Stimulated activated CD8-positive, alpha-beta memory T cell treated with anti-CD3 and anti-CD28 coated beads, Interleukin-12 subunit alpha, Interleukin-12 subunit beta, amount 100 ng/mL, for 4 hours (primary cell): ENCODE results near the gene CAPN1.
"Not testable (repeated sequence)": the region's sequence is repeated elsewhere in the genome, so short reads cannot be mapped to it uniquely, and the experiment has no call there.

ENCODE experiments used
- DNase-seq: peaks from one replicate; pipeline ENCODE4 v3.0.0-alpha.2; 2020; ENCODE audit warnings: low read depth

The CAPN1 gene

DNA sequence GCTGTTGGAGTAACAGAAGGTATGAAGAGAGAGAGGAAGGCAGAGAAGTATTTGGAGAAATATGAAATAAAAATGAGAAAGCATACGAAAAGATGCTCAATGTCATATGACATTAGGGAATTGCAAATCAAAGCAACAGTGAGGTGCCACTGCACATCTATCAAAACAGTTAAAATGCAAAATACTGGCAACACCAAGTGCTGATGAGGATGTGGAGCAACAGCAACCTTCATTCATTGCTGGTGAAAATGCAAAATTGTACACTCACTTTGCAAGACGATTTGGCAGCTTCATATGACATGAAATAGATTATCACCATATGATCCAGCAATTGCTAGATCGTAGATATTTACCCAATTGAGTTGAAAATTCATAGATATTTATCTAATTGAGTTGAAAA, 21.1 kb upstream of the CAPN1 start:
- DNase-seq: no peak

DNA sequence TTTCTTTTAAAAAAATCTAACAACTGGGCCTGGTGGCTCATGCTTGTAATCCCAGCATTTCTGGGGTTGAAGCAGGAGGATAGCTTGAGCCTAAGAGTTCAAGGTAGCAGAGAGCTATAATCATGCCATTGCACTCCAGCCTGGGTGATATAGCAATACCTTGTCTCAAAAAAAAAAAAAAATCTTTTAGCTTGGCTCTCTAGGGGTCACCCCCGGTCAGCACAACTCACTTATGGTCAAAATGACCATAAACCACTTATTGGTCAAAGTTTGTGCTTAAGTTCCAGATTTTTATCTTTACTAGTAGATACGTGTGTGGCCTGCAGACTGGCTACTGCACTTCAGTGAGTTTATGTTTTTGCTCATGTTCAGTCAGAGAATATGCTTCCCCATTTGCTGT, 18.0 kb upstream of the CAPN1 start:
- no peak for DNase-seq

DNA sequence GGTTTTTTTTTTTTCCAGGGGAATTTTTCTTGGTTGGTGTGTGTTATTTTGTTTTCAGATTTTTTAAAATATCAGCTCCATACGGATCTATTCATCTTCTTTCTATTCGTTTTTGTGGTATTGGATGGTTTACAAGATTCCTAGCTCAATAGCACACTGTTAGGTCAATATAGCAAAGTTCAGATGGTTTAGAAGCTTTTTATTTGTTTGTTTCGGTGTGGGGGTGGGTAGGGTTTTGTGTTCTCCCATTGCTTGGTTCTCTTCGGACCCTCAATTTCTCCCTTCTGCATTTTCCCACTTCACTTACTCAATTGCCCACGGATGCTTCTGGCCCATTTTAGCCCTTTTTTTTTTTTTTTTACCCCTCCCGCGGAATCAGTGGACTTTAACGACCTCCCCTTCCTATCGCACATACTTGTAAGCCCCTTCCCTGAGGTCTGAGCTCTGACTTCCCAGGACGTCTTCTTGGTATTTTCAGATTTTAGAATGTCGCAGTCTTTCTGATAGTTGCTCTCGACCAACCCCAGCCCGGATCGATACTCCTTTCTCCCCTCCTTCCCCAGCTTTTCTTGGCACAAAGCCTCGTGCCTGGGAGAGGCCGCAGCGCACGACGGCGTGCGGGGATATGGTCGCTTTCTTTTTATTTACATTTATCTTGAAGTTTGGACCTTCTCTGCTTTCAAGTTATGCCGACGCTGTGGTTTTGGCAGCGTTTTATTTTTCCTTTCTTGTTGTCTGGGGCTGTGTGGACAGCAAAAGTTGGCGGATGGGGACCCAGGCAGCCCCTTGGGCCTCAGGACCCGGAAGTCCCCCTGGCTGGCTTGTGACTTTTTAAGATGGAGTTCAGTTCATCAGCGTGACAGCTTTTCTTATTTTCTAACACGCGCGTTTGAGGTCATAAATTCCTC, 16.1 kb upstream of the CAPN1 start:
- no peak for DNase-seq

DNA sequence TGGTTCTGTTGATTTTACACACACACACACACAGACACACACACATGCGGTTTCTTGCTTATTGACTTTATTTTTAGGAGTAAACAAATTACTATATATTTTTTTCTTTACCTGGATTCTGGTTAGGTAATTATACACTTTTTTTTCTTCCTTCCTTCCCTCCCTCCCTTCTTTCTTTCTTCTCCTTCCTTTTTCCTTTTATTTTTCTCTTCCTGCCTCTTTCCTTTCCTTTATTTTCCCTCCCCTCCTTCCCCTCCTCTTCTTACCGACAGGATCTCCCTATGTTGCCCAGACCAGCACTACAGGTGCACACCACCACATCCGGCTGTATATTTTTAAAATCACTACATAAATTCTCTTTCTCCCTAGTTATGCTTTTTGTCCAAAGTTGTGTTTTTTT, 14.8 kb upstream of the CAPN1 start:
- DNase-seq: no peak

DNA sequence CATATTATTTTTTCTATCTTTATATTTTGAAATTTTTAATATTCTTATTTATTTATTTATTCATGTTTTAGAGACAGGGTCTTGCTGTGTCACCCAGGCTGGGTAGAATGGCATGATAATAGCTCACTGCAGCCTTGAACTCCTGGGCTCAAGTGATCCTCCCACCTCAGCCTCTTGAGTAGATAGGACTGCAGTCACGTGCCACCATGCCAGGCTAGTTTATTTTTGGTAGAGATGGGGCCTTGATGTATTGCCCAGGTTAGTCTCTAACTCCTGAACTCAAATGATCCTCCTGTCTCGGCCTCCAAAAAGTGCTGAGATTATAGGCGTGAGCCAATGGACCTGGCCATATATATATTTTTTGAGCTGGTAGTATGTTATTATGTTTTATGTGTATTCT, 14.1 kb upstream of the CAPN1 start:
- DNase-seq: no peak

DNA sequence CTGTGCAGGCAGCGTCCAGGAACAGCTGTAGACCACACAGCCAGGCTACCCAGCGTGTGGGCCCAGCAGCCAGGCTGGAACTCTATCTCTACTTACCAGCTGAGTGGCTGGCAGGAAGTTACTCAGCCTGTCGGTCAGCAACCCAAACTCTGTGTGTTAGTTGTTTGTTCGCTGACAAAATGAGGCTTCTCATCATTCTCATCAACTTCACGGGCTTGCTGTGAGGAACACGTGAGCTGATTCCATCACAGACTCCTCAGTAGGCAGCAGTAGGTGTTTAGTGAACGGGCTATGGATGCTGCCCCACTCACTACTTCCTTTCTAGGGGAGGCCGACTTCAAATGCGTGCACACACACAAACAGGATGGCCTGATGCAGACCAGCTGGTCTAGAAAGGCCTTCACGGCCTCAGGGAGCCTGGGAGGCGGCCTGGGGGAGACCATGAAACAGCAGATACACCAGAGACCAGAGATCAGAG, 12.5 kb upstream of the CAPN1 start:
- no peak for DNase-seq

DNA sequence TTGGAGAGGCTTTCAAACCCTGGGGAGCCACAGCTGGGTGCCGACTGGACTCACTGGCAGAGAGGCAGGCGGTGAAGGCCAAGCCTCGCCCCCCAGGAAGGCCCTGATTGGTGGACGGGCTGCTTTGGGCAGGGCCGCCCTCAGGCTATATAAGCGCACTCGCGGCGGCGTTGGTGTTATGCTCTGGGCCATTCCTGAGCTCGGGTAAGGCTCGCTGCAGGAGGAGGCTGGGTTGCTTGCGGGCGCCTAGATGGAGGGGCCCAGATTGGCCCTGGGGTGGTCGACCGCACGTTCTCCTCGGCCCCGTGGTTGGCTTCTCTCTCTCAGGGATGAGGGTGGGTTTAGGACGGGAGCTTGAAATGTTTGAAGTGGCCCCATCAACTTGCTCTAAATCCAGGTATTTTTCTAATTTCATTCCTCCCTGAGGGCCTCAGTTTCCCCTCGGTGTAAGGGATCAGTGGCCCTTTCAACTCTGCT, 11.6 kb upstream of the CAPN1 start, which contains the start of gene SPDYC:
SPDYC (plus strand) TSS at position 176 of the 477 bp plus-strand sequence. CDS start 1,125 bp downstream, outside the sequence.
- DNase-seq: no peak

DNA sequence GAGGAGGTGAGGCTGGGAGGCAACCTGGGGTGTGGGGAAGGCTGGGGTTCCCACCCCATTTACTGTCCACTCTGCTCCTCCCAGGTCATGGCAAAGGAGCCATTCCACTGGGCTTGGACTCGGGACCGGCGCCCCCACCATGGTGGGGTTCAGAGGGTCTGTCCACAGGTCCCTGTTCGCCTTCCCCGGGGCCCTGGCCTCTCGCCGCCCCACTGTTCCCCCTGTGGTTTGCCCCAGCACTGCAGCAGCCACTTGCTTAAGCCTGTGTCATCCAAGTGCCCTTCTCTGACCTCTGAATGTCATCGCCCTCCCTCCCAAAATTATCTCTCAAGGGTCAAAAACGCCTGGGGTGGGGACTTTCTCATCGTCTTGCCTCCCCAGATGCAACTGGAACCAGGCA, 9.1 kb upstream of the CAPN1 start:
- no peak for DNase-seq

DNA sequence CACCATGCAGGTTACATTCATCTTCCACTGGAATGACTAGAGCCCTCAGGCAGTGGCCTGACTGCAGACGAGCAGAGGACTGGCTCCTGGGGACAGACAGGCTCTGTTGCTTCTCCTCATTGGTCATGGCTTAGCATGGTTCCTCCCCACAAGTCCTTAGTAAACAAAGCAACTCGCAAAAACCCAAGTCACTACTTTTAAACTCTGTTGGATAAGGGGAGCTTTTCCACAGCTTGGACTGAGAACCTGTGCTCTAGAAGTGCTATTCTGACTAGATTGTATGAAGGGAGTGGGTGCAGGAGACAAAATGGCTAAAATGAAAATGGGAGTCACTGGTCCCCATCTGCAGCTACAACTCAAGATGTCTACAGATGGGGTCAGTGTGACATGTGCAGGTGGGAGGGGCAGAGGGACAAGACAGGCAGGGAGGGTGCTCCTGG, 7.1 kb upstream of the CAPN1 start:
- DNase-seq: not testable (repeated sequence)

DNA sequence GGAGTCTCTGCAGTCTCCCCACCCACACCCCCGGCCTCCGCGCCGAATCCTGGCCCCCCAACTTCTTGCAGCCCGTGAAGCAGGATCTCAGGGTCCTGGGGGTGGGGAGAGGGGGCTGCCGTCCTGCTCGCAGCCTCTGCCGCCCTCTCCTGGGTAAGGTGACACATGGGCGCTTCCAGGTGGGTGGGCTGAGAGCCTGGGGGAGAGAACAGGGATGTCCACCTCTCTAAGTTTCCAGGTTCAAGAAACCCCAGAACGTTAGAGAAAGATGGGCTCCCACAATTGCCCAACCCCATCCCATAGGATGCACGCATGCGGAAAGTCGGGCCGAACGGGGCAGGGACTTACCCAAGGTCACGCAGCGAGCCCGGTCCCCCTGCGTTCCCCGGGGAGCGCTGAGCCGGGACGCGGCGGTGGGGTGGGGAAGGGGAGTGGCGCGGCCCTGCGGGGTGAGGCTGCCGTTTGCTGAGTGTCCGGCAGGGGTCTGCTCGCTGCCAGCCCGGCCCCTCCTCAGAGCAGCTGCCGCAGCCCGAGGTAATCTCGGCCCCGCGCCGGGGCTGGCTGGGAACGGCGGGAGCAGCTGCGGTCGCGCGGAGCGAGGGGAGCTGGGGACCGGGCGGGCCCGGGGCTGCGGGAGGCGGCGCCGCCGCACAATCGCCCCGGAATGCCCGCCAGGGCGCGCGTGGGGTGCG, 705 bp upstream of the CAPN1 start:
- DNase-seq: peak; percentile 23

DNA sequence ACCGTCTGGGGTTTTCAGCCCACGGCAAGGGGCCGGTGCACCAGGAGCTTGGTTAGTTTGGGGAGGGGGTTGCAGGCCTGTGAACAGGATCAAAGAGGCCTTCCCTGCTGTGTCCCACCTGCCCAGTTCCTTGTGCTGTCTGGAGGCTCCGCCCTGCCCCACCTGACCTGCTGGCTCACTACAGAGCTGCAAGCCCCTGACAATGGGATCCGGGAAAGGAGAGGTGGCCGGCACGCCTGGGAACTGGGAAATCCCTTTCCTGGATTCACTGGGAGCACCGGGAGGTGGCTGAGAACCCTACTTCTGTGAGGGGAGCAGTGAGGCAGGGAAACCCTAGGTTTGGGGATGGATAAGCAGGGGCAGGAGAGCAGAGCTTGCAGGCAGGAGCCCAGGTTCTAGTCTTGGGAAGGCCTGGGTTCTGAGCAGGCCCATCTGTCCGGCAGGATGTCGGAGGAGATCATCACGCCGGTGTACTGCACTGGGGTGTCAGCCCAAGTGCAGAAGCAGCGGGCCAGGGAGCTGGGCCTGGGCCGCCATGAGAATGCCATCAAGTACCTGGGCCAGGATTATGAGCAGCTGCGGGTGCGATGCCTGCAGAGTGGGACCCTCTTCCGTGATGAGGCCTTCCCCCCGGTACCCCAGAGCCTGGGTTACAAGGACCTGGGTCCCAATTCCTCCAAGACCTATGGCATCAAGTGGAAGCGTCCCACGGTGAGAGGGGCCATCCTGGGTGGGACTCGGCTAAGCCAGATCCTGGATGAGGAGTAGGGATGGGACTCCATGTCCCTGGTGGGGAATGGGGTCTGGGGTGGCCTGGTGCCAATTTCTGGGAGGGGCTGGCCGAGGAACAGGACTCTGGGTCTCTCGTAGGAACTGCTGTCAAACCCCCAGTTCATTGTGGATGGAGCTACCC, 786 bp downstream of the CAPN1 start:
- DNase-seq: no peak

DNA sequence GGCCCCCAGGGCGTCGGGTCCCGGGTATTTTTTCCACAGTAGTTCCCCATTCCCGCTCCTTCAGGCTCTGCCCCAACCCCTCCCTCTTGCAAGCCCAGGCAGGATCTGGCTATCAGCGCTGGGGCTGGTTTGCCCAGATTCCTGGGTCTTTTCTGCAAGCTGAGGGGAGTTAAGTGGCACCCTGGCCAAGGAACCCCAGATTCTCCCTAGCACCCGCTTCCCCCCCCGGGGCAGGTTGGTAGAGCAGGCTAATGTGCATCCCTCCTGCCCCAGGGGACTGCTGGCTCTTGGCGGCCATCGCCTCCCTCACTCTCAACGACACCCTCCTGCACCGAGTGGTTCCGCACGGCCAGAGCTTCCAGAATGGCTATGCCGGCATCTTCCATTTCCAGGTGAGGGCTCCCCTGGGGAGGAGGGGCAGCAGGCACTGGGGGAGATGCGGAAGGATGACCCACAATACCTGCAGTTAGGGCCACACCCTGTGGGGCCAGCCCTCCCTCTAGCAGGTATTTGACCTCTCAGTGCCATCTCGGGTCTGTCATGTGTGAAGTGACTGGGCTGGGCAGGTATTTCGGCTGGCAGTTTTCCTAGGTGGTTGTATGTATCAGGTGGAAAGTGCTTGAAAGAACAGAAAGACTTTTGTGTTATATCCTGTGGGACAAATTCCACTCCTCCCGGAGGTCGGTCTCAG, 1.6 kb downstream of the CAPN1 start:
- DNase-seq: no peak

DNA sequence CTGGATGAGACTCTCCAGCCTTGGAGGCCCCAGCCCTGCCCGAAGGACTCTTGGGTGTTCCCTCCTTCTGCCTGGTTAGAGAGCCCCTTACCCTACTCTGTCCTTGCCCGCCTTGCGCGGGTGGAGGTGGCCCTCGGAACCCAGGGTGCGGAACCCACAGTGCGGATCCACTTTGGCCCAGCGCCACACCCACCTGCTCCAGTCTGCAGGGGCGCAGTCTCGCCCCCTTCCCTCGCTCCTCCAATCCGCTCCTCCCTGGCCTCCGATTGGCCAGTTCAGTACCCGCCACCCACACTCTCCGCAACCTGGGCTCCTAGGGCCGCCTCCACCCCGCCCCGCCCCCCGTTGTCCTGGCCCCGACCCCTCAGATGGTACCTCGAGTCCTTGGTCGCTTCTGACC, 2.4 kb downstream of the CAPN1 start:
- DNase-seq: no peak

DNA sequence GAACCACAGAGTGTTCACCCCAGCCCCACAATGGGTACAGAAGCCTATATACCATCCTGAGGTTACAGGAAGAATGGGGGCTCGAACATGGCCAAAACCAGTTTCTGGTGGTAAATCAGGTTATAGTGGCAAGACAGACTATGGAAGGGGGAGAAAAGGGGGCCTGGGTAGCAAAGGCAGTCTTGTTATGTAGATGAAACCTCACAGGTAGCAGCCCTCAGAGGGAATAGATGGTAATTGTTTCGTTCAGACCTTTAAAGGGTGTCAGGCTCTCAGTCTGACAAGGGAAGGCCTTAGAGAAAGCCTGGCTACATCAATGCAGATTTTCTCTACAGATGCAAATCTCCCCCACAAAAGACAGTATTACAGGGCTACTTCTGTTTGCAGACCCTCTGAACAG, 3.4 kb downstream of the CAPN1 start:
- DNase-seq: no peak

DNA sequence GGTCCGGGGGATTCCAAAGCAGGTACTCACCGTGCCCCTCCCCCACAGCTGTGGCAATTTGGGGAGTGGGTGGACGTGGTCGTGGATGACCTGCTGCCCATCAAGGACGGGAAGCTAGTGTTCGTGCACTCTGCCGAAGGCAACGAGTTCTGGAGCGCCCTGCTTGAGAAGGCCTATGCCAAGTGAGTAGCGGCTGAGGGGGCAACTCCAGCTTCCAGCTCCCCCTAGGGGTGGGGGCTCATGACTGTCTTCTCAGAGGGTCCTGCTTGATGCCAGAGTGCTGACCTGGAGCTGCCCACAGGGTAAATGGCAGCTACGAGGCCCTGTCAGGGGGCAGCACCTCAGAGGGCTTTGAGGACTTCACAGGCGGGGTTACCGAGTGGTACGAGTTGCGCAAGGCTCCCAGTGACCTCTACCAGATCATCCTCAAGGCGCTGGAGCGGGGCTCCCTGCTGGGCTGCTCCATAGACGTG, 4.2 kb downstream of the CAPN1 start:
- no peak for DNase-seq

DNA sequence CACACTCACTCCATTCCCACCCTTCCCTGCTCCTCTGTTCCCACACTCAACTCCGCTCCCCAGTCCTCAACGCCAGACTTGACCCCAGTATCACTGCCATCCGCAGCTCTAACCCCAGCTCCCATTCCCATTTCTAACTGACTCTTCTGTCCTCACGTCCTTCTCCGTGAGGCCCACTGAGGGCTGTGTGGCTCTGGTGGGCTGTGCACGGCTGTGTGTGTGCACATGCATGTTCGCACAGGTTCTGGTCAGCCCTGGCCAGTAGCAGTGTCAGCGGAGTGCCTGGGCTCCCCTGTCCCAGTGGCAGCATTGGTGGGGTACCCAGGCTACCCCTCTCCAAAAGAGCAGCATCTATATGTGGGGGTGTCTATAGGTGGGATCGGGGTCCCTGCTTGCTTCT, 5.0 kb downstream of the CAPN1 start:
- DNase-seq: no peak

DNA sequence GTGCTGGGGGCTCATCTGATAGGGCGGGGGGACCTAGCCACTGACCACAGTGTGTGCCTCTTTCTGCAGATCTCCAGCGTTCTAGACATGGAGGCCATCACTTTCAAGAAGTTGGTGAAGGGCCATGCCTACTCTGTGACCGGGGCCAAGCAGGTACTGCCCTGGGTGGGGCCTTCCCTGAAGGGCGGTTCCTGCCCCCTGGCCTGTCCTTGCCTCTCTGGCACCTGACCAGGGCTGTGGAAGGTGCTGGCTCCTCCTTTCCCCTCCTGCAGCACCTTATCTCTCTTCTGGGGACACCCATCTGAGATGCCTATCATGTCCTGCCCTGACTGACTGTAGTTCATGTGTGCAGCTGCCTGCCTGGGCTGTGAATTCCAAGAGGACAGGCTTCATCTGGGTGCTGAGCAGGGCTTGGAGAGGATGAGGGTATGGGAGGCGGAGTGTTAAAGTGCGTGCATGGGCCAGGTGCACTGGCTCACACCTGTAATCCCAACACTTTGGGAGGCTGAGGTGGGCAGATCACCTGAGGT, 5.5 kb downstream of the CAPN1 start:
- DNase-seq: no peak

DNA sequence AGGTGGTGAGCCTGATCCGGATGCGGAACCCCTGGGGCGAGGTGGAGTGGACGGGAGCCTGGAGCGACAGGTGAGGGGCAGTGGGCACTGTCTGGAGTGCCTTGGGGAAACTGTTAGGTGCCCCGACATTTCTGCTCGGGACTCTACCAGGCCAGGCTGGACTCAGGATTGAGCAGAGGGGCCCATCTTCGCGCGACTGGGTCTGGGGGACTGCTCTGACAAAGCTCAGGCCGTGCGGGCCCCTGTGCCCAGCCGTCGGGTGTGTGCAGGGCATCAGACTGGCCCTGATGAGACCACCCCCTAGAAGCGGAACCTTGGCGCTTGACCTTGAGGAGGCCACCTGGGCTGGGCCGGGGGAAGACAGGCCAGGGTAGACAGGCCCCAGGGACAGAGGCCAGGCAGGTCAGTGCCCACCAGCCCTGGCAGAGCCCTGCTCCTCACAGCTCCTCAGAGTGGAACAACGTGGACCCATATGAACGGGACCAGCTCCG, 6.3 kb downstream of the CAPN1 start:
- no peak for DNase-seq

DNA sequence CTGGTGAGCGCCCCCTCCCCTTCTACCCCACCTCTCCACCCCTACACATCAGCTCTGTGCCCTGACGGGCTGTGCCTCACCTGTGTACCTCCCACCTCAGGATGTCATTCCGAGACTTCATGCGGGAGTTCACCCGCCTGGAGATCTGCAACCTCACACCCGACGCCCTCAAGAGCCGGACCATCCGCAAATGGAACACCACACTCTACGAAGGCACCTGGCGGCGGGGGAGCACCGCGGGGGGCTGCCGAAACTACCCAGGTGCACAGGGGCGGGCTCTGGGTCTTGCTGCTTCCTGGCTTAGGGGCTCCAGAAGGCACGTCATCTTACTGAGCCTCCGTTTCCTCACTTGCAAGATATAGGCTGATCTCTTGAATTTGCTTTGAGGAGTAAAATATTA, 6.8 kb downstream of the CAPN1 start:
- no peak for DNase-seq

DNA sequence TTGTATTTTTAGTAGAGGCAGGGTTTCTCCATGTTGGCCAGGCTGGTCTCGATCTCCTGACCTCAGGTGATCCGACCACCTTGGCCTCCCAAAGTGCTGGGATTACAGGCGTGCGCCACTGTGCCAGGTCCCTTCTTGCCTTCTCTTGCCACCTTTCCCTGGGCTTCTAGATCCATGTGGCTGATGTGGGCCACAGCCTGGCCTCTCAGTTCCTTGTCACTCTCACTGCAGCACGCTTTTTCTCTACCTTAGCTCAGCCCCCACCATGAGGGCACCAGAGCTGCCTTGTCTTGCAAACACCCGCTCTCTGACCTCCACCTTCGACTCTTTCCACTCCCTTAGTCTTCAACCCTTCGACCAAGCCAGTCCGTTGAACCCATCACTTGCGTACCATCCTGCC, 7.5 kb downstream of the CAPN1 start:
- no peak for DNase-seq

DNA sequence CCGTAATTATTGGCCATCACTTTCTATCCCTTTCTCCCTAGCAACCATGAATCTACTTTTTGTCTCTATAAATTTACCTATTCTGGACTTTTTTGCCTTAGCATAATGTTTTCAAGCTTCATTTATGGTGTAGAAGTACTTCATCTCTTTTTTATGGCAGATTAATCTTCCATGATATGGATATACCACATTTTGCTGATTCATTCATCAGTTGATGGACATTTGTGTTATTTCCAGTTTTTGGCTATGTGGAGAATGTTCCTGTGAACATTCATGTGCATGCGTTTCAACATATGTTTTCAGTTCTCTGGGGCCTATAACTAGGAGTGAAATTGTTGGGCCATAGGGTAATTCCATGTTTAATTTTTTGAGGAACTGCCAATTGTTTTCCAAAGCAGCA, 12.8 kb downstream of the CAPN1 start:
- DNase-seq: no peak
